OCI-LY1 (cell line): ENCODE measurements around the gene DEPP1.

ENCODE experiments used
- H2AFZ ChIP-seq: fragments of 200-600 bp; sonication (generic), shearing (Covaris generic); 2 replicates; pipeline ENCODE4 v1.6.0; 2014; ENCODE audit warnings: antibody characterized with exemption, mild to moderate bottlenecking, low read length
- H3F3A ChIP-seq: fragments of 200-600 bp; sonication (generic), shearing (Covaris generic); 2 replicates; pipeline ENCODE4 v1.6.0; 2014; ENCODE audit warnings: mild to moderate bottlenecking, antibody characterized with exemption, low read length, moderate library complexity; ENCODE audit not compliant: insufficient read depth
- H3K27ac ChIP-seq: fragments of 200-600 bp; sonication (generic); 2 replicates; pipeline ENCODE4 v1.5.1; 2014; ENCODE audit warnings: low read length, mixed run types, mild to moderate bottlenecking, low read depth; ENCODE audit not compliant: poor library complexity, severe bottlenecking
- H3K27me3 ChIP-seq: fragments of 200-600 bp; sonication (generic); 2 replicates; pipeline ENCODE4 v1.6.0; 2014; ENCODE audit warnings: antibody characterized with exemption, mild to moderate bottlenecking, low read length, moderate library complexity; ENCODE audit not compliant: insufficient read depth
- H3K36me3 ChIP-seq: fragments of 200-600 bp; sonication (generic); 2 replicates; pipeline ENCODE4 v1.6.1; 2014; ENCODE audit warnings: mild to moderate bottlenecking, antibody characterized with exemption, low read length, moderate library complexity, mixed read lengths; ENCODE audit not compliant: insufficient read depth
- H3K4me1 ChIP-seq: fragments of 200-600 bp; sonication (generic); 2 replicates; pipeline ENCODE4 v1.5.1; 2014; ENCODE audit warnings: mild to moderate bottlenecking, low read length, moderate library complexity; ENCODE audit not compliant: insufficient read depth, severe bottlenecking
- H3K4me2 ChIP-seq: fragments of 200-600 bp; sonication (generic), shearing (Covaris generic); 2 replicates; pipeline ENCODE4 v1.6.1; 2014; ENCODE audit warnings: low read length
- H3K4me3 ChIP-seq: fragments of 200-600 bp; sonication (generic); 2 replicates; pipeline ENCODE4 v1.5.1; 2014; ENCODE audit warnings: low read length, low read depth, mild to moderate bottlenecking, mixed read lengths; ENCODE audit not compliant: poor library complexity, severe bottlenecking
- H3K79me2 ChIP-seq: fragments of 200-600 bp; shearing (Covaris generic); 2 replicates; pipeline ENCODE4 v1.6.1; 2016; ENCODE audit warnings: mixed run types, low read length, mixed read lengths; ENCODE audit not compliant: insufficient read depth
- H3K9ac ChIP-seq: fragments of 200-600 bp; sonication (generic), shearing (Covaris generic); 2 replicates; pipeline ENCODE4 v1.6.1; 2014; ENCODE audit warnings: mild to moderate bottlenecking, low read length, mixed read lengths
- H3K9me2 ChIP-seq: fragments of 200-600 bp; sonication (generic), shearing (Covaris generic); 2 replicates; pipeline ENCODE4 v1.6.1; 2014; ENCODE audit warnings: low read depth, mild to moderate bottlenecking, low read length, mixed read lengths
- H3K9me3 ChIP-seq: fragments of 200-600 bp; shearing (Covaris generic); 2 replicates; pipeline ENCODE4 v1.6.1; 2014; ENCODE audit warnings: low read length, mixed read lengths
- H4K20me1 ChIP-seq: fragments of 200-600 bp; sonication (generic), shearing (Covaris generic); 2 replicates; pipeline ENCODE4 v1.6.0; 2016; ENCODE audit warnings: mild to moderate bottlenecking, low read length; ENCODE audit not compliant: insufficient read depth
- EZH2 ChIP-seq: fragments of 200-600 bp; sonication (generic), shearing (Covaris generic); IDR thresholded peaks from 2 replicates; pipeline ENCODE4 v1.8.0; 2017; ENCODE audit warnings: borderline replicate concordance, mixed run types, mild to moderate bottlenecking, antibody characterized with exemption, low read length, moderate library complexity, mixed read lengths
- TF ChIP-seq, protein P1 (sequence below): fragments of 200-600 bp; sonication (generic), shearing (Covaris generic); IDR thresholded peaks from 2 replicates; pipeline ENCODE4 v1.5.1; 2017; ENCODE audit warnings: mild to moderate bottlenecking, antibody characterized with exemption, low read length, moderate library complexity, mixed read lengths

DEPP1 gene

DNA sequence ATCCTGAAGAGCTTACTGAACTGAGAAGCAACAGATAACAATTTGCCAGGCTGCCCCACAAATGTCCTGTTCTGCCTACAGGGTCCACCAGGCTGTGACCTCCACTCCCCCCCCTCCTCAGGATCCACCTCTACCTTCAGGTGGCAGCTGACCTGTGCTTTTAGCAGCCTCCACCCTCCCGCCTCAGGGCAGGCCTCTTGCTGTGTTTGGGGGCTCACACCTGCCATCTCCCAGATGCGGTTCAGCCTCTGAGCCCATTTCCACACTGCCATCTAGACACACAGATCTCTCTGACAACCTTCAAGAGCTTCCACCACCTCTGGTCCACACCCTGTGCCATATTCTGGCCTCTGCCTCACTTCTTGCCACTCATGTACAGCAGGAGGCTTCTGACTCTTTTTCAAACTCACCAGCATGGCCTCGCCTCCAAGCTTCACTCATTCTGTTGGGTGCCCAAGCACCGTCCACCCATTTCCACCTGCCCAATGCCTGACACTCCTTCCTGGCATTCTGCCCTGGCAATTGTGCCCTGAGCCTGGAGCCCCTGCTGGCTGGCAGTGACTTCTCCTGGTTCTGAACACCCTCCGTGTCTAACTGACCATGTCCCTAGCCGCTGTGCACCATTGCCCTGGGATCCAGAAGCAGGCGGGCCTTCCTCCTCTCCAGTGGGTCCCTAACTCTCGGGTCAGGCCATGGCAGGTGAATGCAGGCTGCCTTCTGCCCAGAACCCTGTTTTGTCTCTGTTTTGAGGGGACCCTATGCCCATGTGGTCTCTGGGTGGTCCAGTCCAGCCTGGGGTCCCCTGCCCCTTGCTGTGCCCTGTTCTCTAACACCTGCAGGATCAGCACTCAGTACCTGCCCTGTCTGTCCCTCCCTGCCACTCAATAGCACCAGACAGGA, 49.0 kb downstream of the DEPP1 start:
- no peaks in the 10 kb centered on the region for H4K20me1 ChIP-seq
- H3K4me1 ChIP-seq: no peaks in the 10 kb centered on the region
- TF ChIP-seq, protein P1, sequence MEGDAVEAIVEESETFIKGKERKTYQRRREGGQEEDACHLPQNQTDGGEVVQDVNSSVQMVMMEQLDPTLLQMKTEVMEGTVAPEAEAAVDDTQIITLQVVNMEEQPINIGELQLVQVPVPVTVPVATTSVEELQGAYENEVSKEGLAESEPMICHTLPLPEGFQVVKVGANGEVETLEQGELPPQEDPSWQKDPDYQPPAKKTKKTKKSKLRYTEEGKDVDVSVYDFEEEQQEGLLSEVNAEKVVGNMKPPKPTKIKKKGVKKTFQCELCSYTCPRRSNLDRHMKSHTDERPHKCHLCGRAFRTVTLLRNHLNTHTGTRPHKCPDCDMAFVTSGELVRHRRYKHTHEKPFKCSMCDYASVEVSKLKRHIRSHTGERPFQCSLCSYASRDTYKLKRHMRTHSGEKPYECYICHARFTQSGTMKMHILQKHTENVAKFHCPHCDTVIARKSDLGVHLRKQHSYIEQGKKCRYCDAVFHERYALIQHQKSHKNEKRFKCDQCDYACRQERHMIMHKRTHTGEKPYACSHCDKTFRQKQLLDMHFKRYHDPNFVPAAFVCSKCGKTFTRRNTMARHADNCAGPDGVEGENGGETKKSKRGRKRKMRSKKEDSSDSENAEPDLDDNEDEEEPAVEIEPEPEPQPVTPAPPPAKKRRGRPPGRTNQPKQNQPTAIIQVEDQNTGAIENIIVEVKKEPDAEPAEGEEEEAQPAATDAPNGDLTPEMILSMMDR: no peak
- TF ChIP-seq EZH2: no peak
- no peaks in the 10 kb centered on the region for H3K9me2 ChIP-seq
- no peak overlapping the region for H3K9ac ChIP-seq
- no peak overlapping the region for H3K4me3 ChIP-seq
- no peak overlapping the region for H3K27ac ChIP-seq
- H2AFZ ChIP-seq: no peak overlapping the region
- H3K36me3 ChIP-seq: no peaks in the 10 kb centered on the region
- no peaks in the 10 kb centered on the region for H3F3A ChIP-seq
- no peaks in the 10 kb centered on the region for H3K9me3 ChIP-seq
- no peaks in the 10 kb centered on the region for H3K79me2 ChIP-seq
- H3K4me2 ChIP-seq: no peak overlapping the region
- H3K27me3 ChIP-seq: no peaks in the 10 kb centered on the region

DNA sequence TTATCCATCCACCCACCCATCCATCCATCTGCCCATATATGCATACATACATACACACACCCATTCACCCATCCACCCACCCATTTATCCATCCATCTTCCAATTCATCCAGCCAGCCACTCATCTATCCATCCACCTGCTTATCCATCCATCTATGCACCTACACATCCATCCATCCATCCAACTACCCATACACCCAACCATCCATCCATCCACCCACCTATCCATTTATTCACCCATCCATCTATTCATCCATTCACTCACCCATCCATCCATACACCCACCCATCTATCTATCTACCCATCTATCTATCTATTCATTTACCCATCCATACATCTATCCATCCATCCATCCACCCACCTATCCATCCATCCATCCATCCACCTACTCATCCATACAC, 50.1 kb downstream of the DEPP1 start:
- Histone ChIP-seq H3K4me2 (no peak overlapping the region), H3F3A (no peaks in the 10 kb centered on the region), H4K20me1 (no peaks in the 10 kb centered on the region), H3K79me2 (no peaks in the 10 kb centered on the region), H3K9me2 (no peaks in the 10 kb centered on the region), H3K4me3 (no peak overlapping the region), H3K27ac (no peak overlapping the region), H3K27me3 (no peaks in the 10 kb centered on the region), H2AFZ (no peak overlapping the region), H3K4me1 (no peaks in the 10 kb centered on the region), H3K9ac (no peak overlapping the region), H3K36me3 (no peaks in the 10 kb centered on the region), H3K9me3 (no peaks in the 10 kb centered on the region)
- TF ChIP-seq, protein P1: no peak
- TF ChIP-seq EZH2: no peak

DNA sequence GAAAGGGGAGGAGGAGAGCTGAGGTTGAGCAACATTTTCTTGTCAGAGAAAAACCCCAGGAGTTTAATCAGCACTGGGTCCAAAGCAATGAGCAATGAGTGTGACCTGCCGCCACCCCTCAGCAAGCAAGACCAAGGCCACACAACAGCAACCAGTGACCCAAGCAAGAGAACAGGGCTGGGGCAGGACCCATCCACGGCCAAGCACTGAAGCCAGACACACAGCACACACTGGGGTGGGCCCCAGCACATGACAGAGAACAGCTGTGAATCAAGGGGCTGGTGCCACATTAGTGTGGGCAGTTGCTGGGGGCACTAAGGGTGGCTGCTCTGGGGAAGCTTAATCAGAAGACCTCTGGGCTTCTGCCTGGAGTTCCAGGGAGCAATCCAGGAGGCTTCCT, 51.3 kb downstream of the DEPP1 start:
- H3K9me3 ChIP-seq: no peaks in the 10 kb centered on the region
- no peaks in the 10 kb centered on the region for H3K4me1 ChIP-seq
- H3K4me2 ChIP-seq: no peak overlapping the region
- TF ChIP-seq, protein P1: no peak
- TF ChIP-seq EZH2: no peak
- H3K4me3 ChIP-seq: no peak overlapping the region
- no peak overlapping the region for H3K9ac ChIP-seq
- no peaks in the 10 kb centered on the region for H3F3A ChIP-seq
- no peaks in the 10 kb centered on the region for H3K79me2 ChIP-seq
- H2AFZ ChIP-seq: no peak overlapping the region
- no peaks in the 10 kb centered on the region for H4K20me1 ChIP-seq
- no peaks in the 10 kb centered on the region for H3K27me3 ChIP-seq
- no peak overlapping the region for H3K27ac ChIP-seq
- no peaks in the 10 kb centered on the region for H3K36me3 ChIP-seq
- H3K9me2 ChIP-seq: no peaks in the 10 kb centered on the region
